RWPE2 (cell line): ENCODE results near the gene LDLRAD3.
A peak's percentile ranks its signal among the peaks of the same experiment; 100 is the strongest.
"Not testable (repeated sequence)": the region's sequence is repeated elsewhere in the genome, so short reads cannot be mapped to it uniquely, and the experiment has no call there.

Experiments used
- ATAC-seq: fragments of 200-7000 bp; cut with Tn5 transposase; 3 replicates; pipeline ENCODE4 v1.9.1; 2021; ENCODE audit warnings: low read depth
- DNase-seq: peaks from one replicate; pipeline ENCODE4 v3.0.0-alpha.2; 2020; ENCODE audit warnings: low spot score
- H3K27ac ChIP-seq: fragments of 450-650 bp; 2 replicates; pipeline ENCODE4 v1.5.1; 2017; ENCODE audit warnings: mild to moderate bottlenecking; ENCODE audit not compliant: poor library complexity, severe bottlenecking
- H3K27me3 ChIP-seq: fragments of 250-450 bp; sonication (Bioruptor Pico); 2 replicates; pipeline ENCODE4 v1.5.1; 2021; ENCODE audit warnings: mild to moderate bottlenecking, moderate library complexity; ENCODE audit not compliant: insufficient read depth, poor library complexity, severe bottlenecking
- H3K36me3 ChIP-seq: fragments of 250-450 bp; sonication (Bioruptor Pico); 2 replicates; pipeline ENCODE4 v1.5.1; 2020; ENCODE audit warnings: low read depth, mild to moderate bottlenecking, moderate library complexity
- H3K4me1 ChIP-seq: fragments of 250-450 bp; sonication (Bioruptor Pico); 2 replicates; pipeline ENCODE4 v1.5.1; 2021; ENCODE audit warnings: mild to moderate bottlenecking, moderate library complexity; ENCODE audit not compliant: insufficient read depth, poor library complexity, severe bottlenecking
- H3K4me3 ChIP-seq: fragments of 250-450 bp; sonication (Bioruptor Pico); 2 replicates; pipeline ENCODE4 v1.5.1; 2021; ENCODE audit warnings: mild to moderate bottlenecking, moderate library complexity; ENCODE audit not compliant: severe bottlenecking
- H3K9me3 ChIP-seq: fragments of 250-450 bp; sonication (Bioruptor Pico); 2 replicates; pipeline ENCODE4 v1.5.1; 2021; ENCODE audit warnings: mild to moderate bottlenecking, moderate library complexity; ENCODE audit not compliant: severe bottlenecking
- CTCF ChIP-seq: fragments of 450-650 bp; IDR thresholded peaks from one replicate; pipeline ENCODE4 v1.5.1; 2017; ENCODE audit warnings: mild to moderate bottlenecking, moderate library complexity; ENCODE audit not compliant: poor library complexity, severe bottlenecking

Gene LDLRAD3

GRCh38 chr11:35906681-35907080, 37.2 kb upstream of the LDLRAD3 start:
- H3K36me3 ChIP-seq: no peaks in the 10 kb centered on the region
- H3K4me1 ChIP-seq: peaks cover 30% of the 10 kb centered on the region
- H3K4me3 ChIP-seq: no peak overlapping the region
- DNase-seq (no peak), ATAC-seq (no peak)
- peaks cover 5% of the 10 kb centered on the region for H3K9me3 ChIP-seq
- TF ChIP-seq CTCF: no peak
- no peaks in the 10 kb centered on the region for H3K27me3 ChIP-seq
- H3K27ac ChIP-seq: peak overlapping the region; percentile 94

- peak overlapping the region; percentile 94 for H3K27ac ChIP-seq
- no peaks in the 10 kb centered on the region for H3K27me3 ChIP-seq
- peaks cover 33% of the 10 kb centered on the region for H3K4me1 ChIP-seq
- DNase-seq (no peak), ATAC-seq (peak; percentile 96)
- no peak overlapping the region for H3K4me3 ChIP-seq
- TF ChIP-seq CTCF: no peak
- peaks cover 3% of the 10 kb centered on the region for H3K9me3 ChIP-seq
- no peaks in the 10 kb centered on the region for H3K36me3 ChIP-seq
Observed at GRCh38 chr11:35907648-35908431, 36.0 kb upstream of the LDLRAD3 start.

- not testable (repeated sequence) for H3K27me3 ChIP-seq, H3K9me3 ChIP-seq, H3K4me3 ChIP-seq, DNase-seq, H3K36me3 ChIP-seq
- Histone ChIP-seq H3K4me1 (peaks cover 33% of the 10 kb centered on the region), H3K27ac (peak overlapping the region; percentile 94)
- peak; percentile 70 for ATAC-seq
Observed at GRCh38 chr11:35908432-35908771, 35.5 kb upstream of the LDLRAD3 start.

GRCh38 chr11:35909511-35910265, 34.2 kb upstream of the LDLRAD3 start:
- Histone ChIP-seq H3K4me1 (peaks cover 33% of the 10 kb centered on the region), H3K27me3 (no peaks in the 10 kb centered on the region), H3K9me3 (no peaks in the 10 kb centered on the region), H3K36me3 (no peaks in the 10 kb centered on the region), H3K27ac (peak overlapping the region; percentile 94), H3K4me3 (no peak overlapping the region)
- no peak for ATAC-seq
- no peak for DNase-seq
- no peak for TF ChIP-seq CTCF

- no peaks in the 10 kb centered on the region for H3K36me3 ChIP-seq
- no peaks in the 10 kb centered on the region for H3K27me3 ChIP-seq
- H3K4me3 ChIP-seq: no peak overlapping the region
- ATAC-seq (no peak), DNase-seq (no peak)
- no peak overlapping the region for H3K27ac ChIP-seq
- no peaks in the 10 kb centered on the region for H3K9me3 ChIP-seq
- no peak for TF ChIP-seq CTCF
- H3K4me1 ChIP-seq: peaks cover 27% of the 10 kb centered on the region
Observed at GRCh38 chr11:35911013-35911412, 32.8 kb upstream of the LDLRAD3 start.
